GM13976 (cell line): Measurements from ENCODE around the gene KCNJ5.

ENCODE experiments used
- DNase-seq: peaks from one replicate; pipeline ENCODE4 v3.0.0; 2012; ENCODE audit warnings: low spot score
- in situ Hi-C: fragments of 300-500 bp; cut with MboI; formaldehyde crosslinking; loops from one replicate; pipeline ENCODE4 v1.12.0; 2022; ENCODE audit warnings: low sequenced_read_pairs, mixed read lengths, inconsistent platforms; ENCODE audit not compliant: unreplicated experiment
- TF ChIP-seq, protein P1 (sequence below): IDR thresholded peaks from 2 replicates; pipeline ENCODE4 v1.5.1; 2012; ENCODE audit warnings: borderline replicate concordance, mild to moderate bottlenecking; ENCODE audit not compliant: insufficient read depth; ENCODE audit errors: extremely low read depth, missing control alignments, control extremely low read depth

Gene KCNJ5

DNA sequence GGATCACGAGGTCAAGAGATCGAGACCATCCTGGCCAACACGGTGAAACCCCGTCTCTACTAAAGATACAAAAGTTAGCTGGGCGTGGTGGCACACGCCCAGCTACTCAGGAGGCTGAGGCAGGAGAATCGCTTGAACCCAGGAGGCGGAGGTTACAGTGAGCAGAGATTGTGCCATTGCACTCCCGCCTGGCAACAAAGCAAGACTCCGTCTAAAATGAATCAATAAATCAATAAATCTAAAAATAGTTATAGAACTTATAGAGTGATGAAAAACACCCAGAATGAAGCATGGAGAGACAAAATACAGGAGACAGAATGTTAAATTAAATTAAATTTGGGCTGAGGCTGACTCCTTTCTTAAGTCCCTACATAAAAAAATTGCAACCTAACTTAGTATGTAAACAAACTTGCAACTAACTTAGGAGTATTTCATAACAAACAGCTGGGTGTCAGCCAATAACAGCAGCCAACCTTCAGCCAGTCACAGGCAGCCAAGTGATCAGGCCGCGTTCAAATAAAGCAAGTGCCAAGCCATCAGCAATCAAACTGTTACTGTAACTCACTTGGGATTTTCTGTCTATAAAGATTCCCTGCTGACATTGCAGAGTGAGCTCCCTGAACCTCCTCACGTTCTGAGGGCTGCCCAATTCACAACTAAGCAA, 58.8 kb downstream of the KCNJ5 start:
- DNase-seq = no peak
- TF ChIP-seq, protein P1, sequence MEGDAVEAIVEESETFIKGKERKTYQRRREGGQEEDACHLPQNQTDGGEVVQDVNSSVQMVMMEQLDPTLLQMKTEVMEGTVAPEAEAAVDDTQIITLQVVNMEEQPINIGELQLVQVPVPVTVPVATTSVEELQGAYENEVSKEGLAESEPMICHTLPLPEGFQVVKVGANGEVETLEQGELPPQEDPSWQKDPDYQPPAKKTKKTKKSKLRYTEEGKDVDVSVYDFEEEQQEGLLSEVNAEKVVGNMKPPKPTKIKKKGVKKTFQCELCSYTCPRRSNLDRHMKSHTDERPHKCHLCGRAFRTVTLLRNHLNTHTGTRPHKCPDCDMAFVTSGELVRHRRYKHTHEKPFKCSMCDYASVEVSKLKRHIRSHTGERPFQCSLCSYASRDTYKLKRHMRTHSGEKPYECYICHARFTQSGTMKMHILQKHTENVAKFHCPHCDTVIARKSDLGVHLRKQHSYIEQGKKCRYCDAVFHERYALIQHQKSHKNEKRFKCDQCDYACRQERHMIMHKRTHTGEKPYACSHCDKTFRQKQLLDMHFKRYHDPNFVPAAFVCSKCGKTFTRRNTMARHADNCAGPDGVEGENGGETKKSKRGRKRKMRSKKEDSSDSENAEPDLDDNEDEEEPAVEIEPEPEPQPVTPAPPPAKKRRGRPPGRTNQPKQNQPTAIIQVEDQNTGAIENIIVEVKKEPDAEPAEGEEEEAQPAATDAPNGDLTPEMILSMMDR = no peak
- in situ Hi-C loops = loop anchor here (5.0 kb wide), 1 partner anchor 63 kb away; no protein-coding TSS in a partner anchor

DNA sequence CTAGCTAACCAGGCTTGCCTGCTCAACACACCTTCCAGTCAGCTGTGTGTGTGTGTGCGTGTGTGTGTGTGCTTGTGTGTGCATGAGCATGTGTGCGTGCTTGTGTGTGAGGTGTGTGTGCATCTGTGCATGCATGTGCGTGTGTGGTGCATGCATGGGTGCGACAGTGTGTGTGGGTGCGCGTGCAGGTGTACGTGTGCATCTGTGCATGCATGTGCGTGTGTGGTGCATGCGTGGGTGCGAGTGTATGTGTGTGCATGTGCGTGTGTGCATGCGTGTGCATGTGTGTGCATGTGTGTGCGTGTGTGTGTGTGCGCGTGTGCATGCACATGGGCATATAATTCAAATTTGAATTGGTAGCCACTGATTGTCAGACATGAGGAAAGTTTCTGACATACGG, 62.0 kb downstream of the KCNJ5 start:
- in situ Hi-C loops = loop anchor here (5.0 kb wide), 1 partner anchor 66 kb away; no protein-coding TSS in a partner anchor
- DNase-seq = no peak
- TF ChIP-seq, protein P1 = no peak

DNA sequence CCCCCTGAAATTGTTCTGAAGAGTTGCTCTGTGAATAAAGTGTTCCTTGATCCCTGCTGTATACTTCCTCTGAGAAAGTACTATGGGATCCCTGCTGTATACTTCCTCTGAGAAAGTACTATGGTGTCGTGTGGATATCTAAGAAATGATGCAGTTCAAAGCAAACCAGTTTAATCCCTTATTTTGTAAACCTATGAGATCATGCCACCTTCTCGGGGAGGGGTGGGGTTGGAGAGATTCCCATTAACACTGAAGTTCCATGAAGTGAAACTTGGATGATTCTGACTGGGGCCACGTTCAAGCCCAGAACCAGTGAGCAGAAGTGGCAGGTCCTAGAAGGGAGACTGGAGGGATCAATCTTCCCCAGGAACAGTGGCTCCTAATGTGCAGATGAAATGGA, 64.5 kb downstream of the KCNJ5 start:
- TF ChIP-seq, protein P1 = no peak
- in situ Hi-C loops = no loop called here
- no peak for DNase-seq

DNA sequence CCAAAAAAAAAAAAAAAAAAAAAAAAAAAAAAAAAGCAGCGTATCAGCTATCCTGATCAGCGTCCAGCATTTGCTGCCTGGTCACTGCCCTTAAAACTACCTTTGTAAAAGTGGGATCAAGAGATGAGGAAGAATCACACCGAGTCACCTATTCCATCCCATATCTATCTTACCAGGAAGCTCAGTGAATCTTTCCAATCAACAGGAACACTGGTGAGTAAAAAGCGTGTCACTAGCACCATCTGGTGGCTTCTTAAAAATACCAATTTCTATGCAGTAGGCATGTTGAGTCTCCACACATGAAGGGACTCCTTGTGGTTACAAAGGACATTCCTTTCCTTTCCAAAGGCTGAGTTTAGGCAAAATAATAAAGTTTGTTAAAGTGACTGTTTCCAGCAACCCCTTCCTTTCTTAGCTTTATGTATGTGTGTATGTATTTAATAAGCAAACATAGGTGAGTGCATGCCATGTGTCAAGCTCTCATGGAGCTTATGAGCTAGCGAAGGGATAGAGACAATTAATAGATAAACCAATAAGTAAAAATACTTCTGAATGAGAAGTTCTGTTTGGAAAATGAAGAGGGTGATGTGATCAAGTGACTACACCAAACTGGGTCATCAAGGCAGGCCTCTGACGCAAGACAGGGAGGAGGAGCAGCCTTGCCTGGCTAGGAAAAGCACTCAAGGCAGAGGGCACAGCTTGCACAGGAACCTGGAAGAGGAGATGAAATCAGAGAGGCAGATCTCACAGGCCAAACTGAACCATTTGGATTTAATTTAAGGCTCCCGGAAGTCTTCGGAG, 65.4 kb downstream of the KCNJ5 start:
- in situ Hi-C loops = no loop called here
- DNase-seq = peak; percentile 70
- TF ChIP-seq, protein P1 = peak; percentile 41

DNA sequence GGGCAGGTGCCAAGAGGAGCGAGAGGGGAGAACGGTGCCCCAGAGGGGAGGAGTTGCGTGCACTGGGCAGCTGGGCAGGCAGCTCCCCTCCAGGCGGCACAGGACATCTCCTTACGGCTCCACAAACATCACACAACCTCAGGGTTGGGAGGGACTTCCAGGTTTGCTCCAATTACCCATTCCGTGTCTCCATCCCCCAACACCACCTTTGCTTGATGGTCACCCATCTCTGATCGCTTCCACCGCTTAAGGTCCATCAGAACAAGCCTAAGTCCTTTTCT, 66.0 kb downstream of the KCNJ5 start:
- no peak for DNase-seq
- in situ Hi-C loops = no loop called here
- TF ChIP-seq, protein P1 = no peak

DNA sequence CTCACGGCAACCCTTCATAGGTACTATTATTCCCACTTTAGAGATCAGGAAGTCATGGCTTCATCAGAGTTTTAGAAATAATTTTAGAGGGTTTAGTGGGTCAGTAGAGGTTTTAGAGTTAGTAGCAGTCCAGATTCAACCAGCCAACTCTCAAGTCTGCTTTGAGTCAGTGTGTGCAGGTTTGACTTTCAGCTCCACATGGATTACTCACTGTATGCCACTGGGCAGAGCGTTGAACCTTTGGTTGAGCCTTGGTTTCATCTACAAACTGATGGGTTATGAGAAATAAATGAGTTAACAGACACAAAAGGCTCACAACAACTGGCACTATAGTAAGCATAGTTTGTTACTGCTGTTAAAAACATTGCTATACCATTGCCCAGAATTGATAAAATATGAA, 70.5 kb downstream of the KCNJ5 start:
- in situ Hi-C loops = no loop called here
- no peak for DNase-seq
- TF ChIP-seq, protein P1 = no peak
